GM12878 (cell line): ENCODE measurements around the gene DEK.

Source experiments
- NFYB ChIP-seq: IDR thresholded peaks from 2 replicates; pipeline ENCODE4 v1.6.1; 2011; ENCODE audit warnings: low read depth, mild to moderate bottlenecking, low read length, improper control_type of control experiment, moderate library complexity; ENCODE audit not compliant: insufficient read depth
- POLR2AphosphoS5 ChIP-seq: IDR thresholded peaks from 2 replicates; pipeline ENCODE4 v1.6.1; 2011; ENCODE audit warnings: mild to moderate bottlenecking, low read length, inconsistent platforms
- RAD21 ChIP-seq: IDR thresholded peaks from 2 replicates; pipeline ENCODE4 v1.6.1; 2011; ENCODE audit warnings: mild to moderate bottlenecking, low read depth, low read length, moderate library complexity; ENCODE audit not compliant: insufficient read depth
- RBBP5 ChIP-seq: fragments of 200-600 bp; sonication (generic); conservative IDR thresholded peaks from 2 replicates; pipeline ENCODE4 v1.6.1; 2016
- SIN3A ChIP-seq: IDR thresholded peaks from 2 replicates; pipeline ENCODE4 v1.6.1; 2012; ENCODE audit warnings: low read depth, low read length, improper control_type of control experiment
- ZNF274 ChIP-seq: IDR thresholded peaks from one replicate; pipeline ENCODE4 v1.8.0; 2011; ENCODE audit not compliant: insufficient read length, insufficient read depth
- TF ChIP-seq, protein P1 (sequence below), 3 experiments: IDR thresholded peaks in 2 of 3; conservative IDR thresholded peaks in 1 of 3; 2 replicates each; pipeline ENCODE4 v1.5.1; 2011; ENCODE audit warnings: low read depth in 3 of 3, low read length in 3 of 3, mild to moderate bottlenecking in 3 of 3, control low read depth in 2 of 3, moderate library complexity in 2 of 3, inconsistent platforms in 1 of 3, mixed read lengths in 1 of 3; ENCODE audit not compliant: control insufficient read depth in 2 of 3, insufficient read depth in 1 of 3; ENCODE audit errors: extremely low read depth in 1 of 3
- TF ChIP-seq, protein P2 (sequence below): fragments of 450-650 bp; IDR thresholded peaks from 2 replicates; pipeline ENCODE4 v1.6.1; 2017; ENCODE audit warnings: mild to moderate bottlenecking

DNA sequence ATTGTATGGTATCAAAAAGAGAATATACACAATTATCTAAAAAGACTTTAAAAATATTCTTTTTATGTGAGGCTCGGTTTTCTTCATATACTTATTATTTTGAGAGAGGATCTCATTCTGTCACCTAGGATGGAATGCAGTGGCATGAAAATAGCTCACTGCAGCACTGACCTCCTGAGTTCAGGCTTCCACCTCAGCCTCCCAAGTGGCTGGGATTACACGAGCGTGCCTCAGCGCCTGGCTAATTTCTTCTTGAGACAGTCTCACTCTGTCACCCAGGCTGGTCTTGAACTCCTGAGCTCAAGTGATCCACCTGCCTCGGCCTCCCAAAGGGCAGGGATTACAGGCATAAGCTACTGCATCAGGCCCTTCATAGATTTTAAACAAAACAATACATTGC lies 10.7 kb downstream of the DEK start:
- TF ChIP-seq NFYB (no peak), SIN3A (no peak), RBBP5 (no peak), POLR2AphosphoS5 (no peak), RAD21 (no peak), ZNF274 (no peak)
- TF ChIP-seq, protein P1, sequence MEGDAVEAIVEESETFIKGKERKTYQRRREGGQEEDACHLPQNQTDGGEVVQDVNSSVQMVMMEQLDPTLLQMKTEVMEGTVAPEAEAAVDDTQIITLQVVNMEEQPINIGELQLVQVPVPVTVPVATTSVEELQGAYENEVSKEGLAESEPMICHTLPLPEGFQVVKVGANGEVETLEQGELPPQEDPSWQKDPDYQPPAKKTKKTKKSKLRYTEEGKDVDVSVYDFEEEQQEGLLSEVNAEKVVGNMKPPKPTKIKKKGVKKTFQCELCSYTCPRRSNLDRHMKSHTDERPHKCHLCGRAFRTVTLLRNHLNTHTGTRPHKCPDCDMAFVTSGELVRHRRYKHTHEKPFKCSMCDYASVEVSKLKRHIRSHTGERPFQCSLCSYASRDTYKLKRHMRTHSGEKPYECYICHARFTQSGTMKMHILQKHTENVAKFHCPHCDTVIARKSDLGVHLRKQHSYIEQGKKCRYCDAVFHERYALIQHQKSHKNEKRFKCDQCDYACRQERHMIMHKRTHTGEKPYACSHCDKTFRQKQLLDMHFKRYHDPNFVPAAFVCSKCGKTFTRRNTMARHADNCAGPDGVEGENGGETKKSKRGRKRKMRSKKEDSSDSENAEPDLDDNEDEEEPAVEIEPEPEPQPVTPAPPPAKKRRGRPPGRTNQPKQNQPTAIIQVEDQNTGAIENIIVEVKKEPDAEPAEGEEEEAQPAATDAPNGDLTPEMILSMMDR (IDR thresholded peaks at IDR 0.05 in 2 of 3, conservative IDR thresholded peaks at IDR 0.05 in 1 of 3; ENCODE audit: control insufficient read depth in 2 of 3, extremely low read depth in 1 of 3, insufficient read depth in 1 of 3, low read depth in 3 of 3, low read length in 3 of 3), result no peak
- TF ChIP-seq, protein P2, sequence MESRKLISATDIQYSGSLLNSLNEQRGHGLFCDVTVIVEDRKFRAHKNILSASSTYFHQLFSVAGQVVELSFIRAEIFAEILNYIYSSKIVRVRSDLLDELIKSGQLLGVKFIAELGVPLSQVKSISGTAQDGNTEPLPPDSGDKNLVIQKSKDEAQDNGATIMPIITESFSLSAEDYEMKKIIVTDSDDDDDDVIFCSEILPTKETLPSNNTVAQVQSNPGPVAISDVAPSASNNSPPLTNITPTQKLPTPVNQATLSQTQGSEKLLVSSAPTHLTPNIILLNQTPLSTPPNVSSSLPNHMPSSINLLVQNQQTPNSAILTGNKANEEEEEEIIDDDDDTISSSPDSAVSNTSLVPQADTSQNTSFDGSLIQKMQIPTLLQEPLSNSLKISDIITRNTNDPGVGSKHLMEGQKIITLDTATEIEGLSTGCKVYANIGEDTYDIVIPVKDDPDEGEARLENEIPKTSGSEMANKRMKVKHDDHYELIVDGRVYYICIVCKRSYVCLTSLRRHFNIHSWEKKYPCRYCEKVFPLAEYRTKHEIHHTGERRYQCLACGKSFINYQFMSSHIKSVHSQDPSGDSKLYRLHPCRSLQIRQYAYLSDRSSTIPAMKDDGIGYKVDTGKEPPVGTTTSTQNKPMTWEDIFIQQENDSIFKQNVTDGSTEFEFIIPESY, result no peak
